Measurements from ENCODE around the gene POLR2A. TPM values are rescaled to one million over a fixed set of nuclear protein-coding genes. Genes with fewer than 3 reads are reported as not detected.
A peak's percentile ranks its signal among the peaks of the same experiment; 100 is the strongest.

The POLR2A gene
- polyA plus RNA-seq (2011; rRNA removed), result 22.8 and 57.1 TPM in 2 replicates
- polyA plus RNA-seq (2012; cell fraction: cytosol; rRNA removed), result 22.4 and 28.7 TPM in 2 replicates
- polyA plus RNA-seq (2012; cell fraction: nucleus; rRNA removed), result 127 and 206 TPM in 2 replicates
- polyA plus RNA-seq (2017; fragmentation: RNase III; extraction: RNeasy Plus Mini Kit Qiagen cat#74134 plus additional on column Dnase treatment), result 65.6 to 69.6 TPM (median 67.4 TPM) in 3 replicates
- 359 and 408 TPM in 2 replicates for polyA minus RNA-seq (2011; rRNA and poly(A)+ RNA removed)

DNA sequence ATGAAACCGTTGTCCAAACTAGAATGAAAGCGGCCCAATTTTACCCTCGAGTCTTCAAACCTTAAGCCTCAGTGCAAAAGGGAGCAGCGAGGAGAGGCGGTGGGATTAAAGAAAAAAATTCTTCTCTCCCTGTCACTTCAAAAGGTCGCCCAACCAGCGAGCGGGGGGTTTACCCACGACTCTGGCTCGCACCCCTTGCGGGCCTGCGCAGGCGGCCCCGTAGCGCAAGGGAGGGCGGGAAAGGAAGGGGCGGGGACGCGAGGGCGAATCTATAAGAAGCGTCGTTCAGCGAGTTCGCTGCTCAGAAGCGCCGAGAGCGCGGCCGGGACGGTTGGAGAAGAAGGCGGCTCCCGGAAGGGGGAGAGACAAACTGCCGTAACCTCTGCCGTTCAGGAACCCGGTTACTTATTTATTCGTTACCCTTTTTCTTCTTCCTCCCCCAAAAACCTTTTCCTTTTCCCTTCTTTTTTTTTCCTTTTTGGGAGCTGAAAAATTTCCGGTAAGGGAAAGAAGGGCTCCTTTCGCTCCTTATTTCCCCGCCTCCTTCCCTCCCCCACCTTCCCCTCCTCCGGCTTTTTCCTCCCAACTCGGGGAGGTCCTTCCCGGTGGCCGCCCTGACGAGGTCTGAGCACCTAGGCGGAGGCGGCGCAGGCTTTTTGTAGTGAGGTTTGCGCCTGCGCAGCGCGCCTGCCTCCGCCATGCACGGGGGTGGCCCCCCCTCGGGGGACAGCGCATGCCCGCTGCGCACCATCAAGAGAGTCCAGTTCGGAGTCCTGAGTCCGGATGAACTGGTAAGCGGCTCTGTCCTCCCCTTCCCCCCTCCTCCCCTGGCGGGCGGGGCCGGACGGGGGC, at the start of gene POLR2A:
TSS of gene POLR2A (plus strand) at position 300 of the 852 bp plus-strand sequence.
- ChIA-PET CTCF (interaction anchor here (0.6 to 4.9 kb wide), 7 partner anchors 22 to 852 kb away, joined by 3 to 41 read pairs (median 8); partner anchors contain the start of genes SENP3, TMEM95 and TNFSF12), POLR2A (interaction anchor here (0.5 to 3.6 kb wide), 39 partner anchors 9 to 670 kb away, joined by 3 to 33 read pairs (median 4); partner anchors contain the start of genes CD68, CHRNB1, PLSCR3 and SENP3)
- Histone ChIP-seq H3K4me3 (peak within 1 kb of the TSS; percentile 70), H3K9me3 (no peaks in the 10 kb centered on the region), H3K4me2 (peak within 1 kb of the TSS; percentile 98), H3K27ac (peak within 1 kb of the TSS; percentile 91 to 97), H3K4me1 (peaks cover 48% of the 10 kb centered on the region)
- WGBS (ENCODE audit: missing lambda C conversion rate), result under 1% methylated on average over 55 of the region's 64 CpGs
- FAIRE-seq (no peak), DNase-seq (ENCODE audit: low read depth in 1 of 2, low spot score in 1 of 2) (peak; percentile 99), ATAC-seq (peak; percentile 67 to 82)
- 0 out of 2 replicates have a peak, but pooled peaks have one; percentile 50 for TF ChIP-seq HOXB5 (CRISPR knock-in tag; IDR thresholded peaks at IDR 0.05)
- no peak for TF ChIP-seq RNF2 (IDR thresholded peaks at IDR 0.05; ENCODE audit: borderline replicate concordance, low read depth)
- TF ChIP-seq CBX2 (IDR thresholded peaks at IDR 0.05; ENCODE audit: borderline replicate concordance, low read depth), result peak; percentile 52; the same call in 1 of the 2 replicates
- TF ChIP-seq, protein P1, sequence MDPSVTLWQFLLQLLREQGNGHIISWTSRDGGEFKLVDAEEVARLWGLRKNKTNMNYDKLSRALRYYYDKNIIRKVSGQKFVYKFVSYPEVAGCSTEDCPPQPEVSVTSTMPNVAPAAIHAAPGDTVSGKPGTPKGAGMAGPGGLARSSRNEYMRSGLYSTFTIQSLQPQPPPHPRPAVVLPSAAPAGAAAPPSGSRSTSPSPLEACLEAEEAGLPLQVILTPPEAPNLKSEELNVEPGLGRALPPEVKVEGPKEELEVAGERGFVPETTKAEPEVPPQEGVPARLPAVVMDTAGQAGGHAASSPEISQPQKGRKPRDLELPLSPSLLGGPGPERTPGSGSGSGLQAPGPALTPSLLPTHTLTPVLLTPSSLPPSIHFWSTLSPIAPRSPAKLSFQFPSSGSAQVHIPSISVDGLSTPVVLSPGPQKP (IDR thresholded peaks at IDR 0.05; ENCODE audit: low read depth, low read length), result no peak
- no peak; the same call in 1 of the 2 replicates for TF ChIP-seq MYC (IDR thresholded peaks at IDR 0.05; ENCODE audit: borderline replicate concordance, low read length)
- TF ChIP-seq POLR2A (IDR thresholded peaks at IDR 0.05; ENCODE audit: low read length), result peak; percentile 99
- no peak for TF ChIP-seq KDM5A (IDR thresholded peaks at IDR 0.05)
- TF ChIP-seq, protein P2, sequence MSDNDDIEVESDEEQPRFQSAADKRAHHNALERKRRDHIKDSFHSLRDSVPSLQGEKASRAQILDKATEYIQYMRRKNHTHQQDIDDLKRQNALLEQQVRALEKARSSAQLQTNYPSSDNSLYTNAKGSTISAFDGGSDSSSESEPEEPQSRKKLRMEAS (IDR thresholded peaks at IDR 0.05), result peak; percentile 73
- TF ChIP-seq, protein P3, sequence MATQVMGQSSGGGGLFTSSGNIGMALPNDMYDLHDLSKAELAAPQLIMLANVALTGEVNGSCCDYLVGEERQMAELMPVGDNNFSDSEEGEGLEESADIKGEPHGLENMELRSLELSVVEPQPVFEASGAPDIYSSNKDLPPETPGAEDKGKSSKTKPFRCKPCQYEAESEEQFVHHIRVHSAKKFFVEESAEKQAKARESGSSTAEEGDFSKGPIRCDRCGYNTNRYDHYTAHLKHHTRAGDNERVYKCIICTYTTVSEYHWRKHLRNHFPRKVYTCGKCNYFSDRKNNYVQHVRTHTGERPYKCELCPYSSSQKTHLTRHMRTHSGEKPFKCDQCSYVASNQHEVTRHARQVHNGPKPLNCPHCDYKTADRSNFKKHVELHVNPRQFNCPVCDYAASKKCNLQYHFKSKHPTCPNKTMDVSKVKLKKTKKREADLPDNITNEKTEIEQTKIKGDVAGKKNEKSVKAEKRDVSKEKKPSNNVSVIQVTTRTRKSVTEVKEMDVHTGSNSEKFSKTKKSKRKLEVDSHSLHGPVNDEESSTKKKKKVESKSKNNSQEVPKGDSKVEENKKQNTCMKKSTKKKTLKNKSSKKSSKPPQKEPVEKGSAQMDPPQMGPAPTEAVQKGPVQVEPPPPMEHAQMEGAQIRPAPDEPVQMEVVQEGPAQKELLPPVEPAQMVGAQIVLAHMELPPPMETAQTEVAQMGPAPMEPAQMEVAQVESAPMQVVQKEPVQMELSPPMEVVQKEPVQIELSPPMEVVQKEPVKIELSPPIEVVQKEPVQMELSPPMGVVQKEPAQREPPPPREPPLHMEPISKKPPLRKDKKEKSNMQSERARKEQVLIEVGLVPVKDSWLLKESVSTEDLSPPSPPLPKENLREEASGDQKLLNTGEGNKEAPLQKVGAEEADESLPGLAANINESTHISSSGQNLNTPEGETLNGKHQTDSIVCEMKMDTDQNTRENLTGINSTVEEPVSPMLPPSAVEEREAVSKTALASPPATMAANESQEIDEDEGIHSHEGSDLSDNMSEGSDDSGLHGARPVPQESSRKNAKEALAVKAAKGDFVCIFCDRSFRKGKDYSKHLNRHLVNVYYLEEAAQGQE (IDR thresholded peaks at IDR 0.05), result peak; percentile 80
- 0 out of 3 replicates have a peak, but pooled peaks have one; percentile 34 for TF ChIP-seq SMC3 (IDR thresholded peaks at IDR 0.05)
- no peak for TF ChIP-seq HDAC2 (IDR thresholded peaks at IDR 0.05)
- TF ChIP-seq NR3C1 (IDR thresholded peaks at IDR 0.05), result no peak
- TF ChIP-seq FOXS1 (CRISPR knock-in tag; IDR thresholded peaks at IDR 0.05), result no peak
- TF ChIP-seq, protein P4, sequence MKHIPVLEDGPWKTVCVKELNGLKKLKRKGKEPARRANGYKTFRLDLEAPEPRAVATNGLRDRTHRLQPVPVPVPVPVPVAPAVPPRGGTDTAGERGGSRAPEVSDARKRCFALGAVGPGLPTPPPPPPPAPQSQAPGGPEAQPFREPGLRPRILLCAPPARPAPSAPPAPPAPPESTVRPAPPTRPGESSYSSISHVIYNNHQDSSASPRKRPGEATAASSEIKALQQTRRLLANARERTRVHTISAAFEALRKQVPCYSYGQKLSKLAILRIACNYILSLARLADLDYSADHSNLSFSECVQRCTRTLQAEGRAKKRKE (CRISPR knock-in tag; IDR thresholded peaks at IDR 0.05; ENCODE audit: low read depth), result no peak
- TF ChIP-seq CEBPB (IDR thresholded peaks at IDR 0.05), result no peak; a peak in 2 of 4 replicates
- TF ChIP-seq FOSB (CRISPR knock-in tag; IDR thresholded peaks at IDR 0.05), result peak; percentile 98
- peak; percentile 98 for TF ChIP-seq HOXA7 (CRISPR knock-in tag; IDR thresholded peaks at IDR 0.05)
- TF ChIP-seq JUNB (IDR thresholded peaks at IDR 0.05), result no peak
- TF ChIP-seq, protein P5, sequence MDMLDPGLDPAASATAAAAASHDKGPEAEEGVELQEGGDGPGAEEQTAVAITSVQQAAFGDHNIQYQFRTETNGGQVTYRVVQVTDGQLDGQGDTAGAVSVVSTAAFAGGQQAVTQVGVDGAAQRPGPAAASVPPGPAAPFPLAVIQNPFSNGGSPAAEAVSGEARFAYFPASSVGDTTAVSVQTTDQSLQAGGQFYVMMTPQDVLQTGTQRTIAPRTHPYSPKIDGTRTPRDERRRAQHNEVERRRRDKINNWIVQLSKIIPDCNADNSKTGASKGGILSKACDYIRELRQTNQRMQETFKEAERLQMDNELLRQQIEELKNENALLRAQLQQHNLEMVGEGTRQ (IDR thresholded peaks at IDR 0.05), result no peak
- TF ChIP-seq ZNF302 (CRISPR knock-in tag; IDR thresholded peaks at IDR 0.05), result no peak
- TF ChIP-seq, protein P6, sequence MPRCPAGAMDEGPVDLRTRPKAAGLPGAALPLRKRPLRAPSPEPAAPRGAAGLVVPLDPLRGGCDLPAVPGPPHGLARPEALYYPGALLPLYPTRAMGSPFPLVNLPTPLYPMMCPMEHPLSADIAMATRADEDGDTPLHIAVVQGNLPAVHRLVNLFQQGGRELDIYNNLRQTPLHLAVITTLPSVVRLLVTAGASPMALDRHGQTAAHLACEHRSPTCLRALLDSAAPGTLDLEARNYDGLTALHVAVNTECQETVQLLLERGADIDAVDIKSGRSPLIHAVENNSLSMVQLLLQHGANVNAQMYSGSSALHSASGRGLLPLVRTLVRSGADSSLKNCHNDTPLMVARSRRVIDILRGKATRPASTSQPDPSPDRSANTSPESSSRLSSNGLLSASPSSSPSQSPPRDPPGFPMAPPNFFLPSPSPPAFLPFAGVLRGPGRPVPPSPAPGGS (IDR thresholded peaks at IDR 0.05), result peak; percentile 100
- TF ChIP-seq BHLHE40 (IDR thresholded peaks at IDR 0.05; ENCODE audit: low read depth, low read length), result no peak
- peak; percentile 69; the same call in 1 of the 2 replicates for TF ChIP-seq POLR2AphosphoS2 (conservative IDR thresholded peaks at IDR 0.05; ENCODE audit: low read length)
- peak; percentile 98 for TF ChIP-seq RARB (CRISPR knock-in tag; IDR thresholded peaks at IDR 0.05)
- peak; percentile 99 for TF ChIP-seq PHF8 (IDR thresholded peaks at IDR 0.05; ENCODE audit: borderline replicate concordance, low read depth)
- TF ChIP-seq MAZ (IDR thresholded peaks at IDR 0.05; ENCODE audit: borderline replicate concordance, low read depth, low read length), result peak; percentile 86
- TF ChIP-seq, protein P7, sequence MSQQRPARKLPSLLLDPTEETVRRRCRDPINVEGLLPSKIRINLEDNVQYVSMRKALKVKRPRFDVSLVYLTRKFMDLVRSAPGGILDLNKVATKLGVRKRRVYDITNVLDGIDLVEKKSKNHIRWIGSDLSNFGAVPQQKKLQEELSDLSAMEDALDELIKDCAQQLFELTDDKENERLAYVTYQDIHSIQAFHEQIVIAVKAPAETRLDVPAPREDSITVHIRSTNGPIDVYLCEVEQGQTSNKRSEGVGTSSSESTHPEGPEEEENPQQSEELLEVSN (IDR thresholded peaks at IDR 0.05; ENCODE audit: borderline replicate concordance, low read depth), result peak; percentile 85
- no peak for TF ChIP-seq SREBF2 (IDR thresholded peaks at IDR 0.05)
- TF ChIP-seq, protein P8, sequence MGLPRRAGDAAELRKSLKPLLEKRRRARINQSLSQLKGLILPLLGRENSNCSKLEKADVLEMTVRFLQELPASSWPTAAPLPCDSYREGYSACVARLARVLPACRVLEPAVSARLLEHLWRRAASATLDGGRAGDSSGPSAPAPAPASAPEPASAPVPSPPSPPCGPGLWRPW (IDR thresholded peaks at IDR 0.05), result no peak
- TF ChIP-seq ESRRA (IDR thresholded peaks at IDR 0.05; ENCODE audit: borderline replicate concordance, low read length), result peak; percentile 77; the same call in 1 of the 2 replicates

Measured in A549 (cell line).